GM21447 (cell line): ENCODE measurements around the gene PAF1.

Experiments used
- ATAC-seq: cut with Tn5 transposase; IDR thresholded peaks from one replicate; pipeline ENCODE4 v1.9.1; 2021; ENCODE audit not compliant: unreplicated experiment

The PAF1 gene

DNA sequence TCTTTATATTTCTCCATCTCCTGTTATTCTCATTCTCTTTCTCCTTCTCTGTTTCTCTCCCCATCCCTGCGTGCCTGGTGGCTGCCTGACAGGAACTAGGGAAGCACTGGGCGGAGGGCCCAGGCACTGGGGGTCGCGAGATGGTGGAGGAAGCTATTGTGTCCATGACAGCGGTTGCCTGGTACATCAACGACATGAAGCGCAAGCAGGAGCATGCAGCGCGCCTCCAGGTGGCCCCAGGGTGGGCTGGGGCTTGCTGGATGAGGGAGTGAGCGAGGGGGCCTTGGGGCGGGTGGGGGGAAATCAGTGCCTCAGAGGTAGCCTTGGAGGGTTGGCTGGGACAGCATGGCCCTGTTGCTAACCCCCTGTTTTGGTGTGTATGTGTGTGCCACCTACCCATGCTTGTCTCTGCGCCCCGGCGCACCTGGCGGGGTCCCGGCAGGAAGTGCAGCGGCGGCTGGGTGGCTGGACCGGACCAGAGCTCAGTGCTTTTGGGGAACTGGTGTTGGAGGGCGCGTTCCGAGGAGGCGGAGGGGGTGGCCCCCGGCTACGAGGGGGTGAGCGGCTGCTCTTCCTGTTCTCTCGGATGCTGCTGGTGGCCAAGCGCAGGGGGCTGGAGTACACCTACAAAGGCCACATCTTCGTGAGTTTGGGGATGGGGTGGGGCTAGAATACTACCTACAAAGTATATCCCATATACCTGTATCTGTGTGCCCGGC, 26.7 kb upstream of the PAF1 start:
- no peak for ATAC-seq

DNA sequence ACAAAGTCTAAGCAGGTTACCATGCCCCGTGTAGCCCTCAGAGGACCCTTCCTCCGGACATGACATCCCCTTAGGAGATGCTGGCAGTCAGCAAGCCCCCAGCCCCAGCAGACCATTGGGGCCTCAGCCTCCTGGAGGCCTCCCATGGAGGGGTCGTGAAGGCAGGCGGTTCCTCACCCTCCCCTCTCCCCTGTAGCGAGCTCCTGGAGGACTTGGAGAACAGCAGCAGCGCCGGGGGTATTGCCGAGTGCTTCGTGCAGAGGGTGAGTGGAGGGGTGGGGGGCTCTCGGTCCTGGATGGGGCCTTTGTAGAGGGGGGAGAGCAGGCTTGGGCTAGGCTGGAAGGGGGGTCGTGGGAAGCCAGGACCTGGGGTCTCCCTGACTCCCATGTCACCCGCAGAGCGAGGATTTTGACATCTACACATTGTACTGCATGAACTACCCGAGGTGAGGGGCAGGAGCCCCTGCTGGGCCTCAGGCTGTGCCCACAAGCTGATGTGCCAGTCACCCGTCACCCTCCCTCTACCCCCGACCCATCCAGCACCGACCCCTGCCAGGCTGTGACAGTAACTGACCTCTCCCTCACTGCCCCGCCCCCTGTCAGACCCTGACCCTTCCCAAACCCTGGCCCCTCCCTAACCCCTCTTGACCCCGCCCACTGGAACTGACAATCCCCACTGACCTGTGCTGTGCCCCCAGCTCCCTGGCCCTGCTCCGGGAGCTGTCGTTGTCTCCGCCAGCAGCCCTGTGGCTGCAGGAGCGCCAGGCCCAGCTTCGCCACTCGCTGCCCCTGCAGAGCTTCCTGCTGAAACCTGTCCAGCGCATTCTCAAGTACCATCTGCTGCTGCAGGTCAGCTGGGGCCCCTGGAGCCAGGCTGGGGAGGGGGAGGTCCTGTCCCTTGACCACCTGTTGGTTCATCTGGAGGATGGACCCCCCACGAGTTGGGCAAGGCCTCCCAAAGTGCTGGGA, 25.5 kb upstream of the PAF1 start:
- no peak for ATAC-seq

DNA sequence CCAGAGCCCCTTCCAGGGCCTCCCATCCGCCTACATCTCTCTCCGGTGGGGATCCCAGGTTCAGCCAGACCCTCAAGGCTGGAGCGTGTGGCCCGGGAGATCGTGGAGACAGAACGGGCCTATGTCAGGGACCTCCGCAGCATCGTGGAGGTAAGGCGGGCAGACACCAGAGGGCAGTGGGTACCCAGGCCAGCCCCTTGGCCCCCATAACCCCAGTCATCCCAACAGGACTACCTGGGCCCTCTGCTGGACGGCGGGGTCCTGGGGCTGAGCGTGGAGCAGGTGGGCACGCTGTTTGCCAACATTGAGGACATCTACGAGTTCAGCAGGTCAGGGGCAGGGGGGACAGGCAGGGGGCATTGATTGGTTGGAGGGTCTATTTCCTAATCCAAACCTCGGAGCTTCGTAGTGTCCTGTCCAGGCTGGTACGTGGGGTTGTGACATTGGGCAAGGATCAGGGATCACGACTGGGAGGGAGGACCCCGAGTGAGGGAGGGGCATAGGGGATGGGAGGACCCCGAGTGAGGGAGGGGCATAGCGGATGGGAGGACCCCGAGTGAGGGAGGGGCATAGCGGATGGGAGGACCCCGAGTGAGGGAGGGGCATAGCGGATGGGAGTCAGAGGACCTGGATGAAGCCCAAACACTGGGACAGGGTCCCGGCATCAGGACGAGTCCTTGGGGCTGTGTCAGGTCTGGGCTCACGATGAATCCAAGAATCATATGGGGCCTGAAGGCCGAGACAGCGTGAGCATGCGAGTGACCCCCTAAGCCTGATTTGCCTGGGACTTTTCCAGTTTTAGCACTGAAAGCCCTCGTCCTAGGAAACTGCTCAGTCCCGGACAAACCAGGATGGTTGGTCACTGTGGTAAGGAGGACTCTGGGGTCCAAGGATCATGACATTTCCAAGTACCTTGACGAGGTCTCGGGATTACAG, 24.5 kb upstream of the PAF1 start:
- no peak for ATAC-seq

- no peak for ATAC-seq
Measured at GRCh38 chr19:39413911-39414608, 23.2 kb upstream of the PAF1 start.

GRCh38 chr19:39413272-39413910, 22.5 kb upstream of the PAF1 start:
- no peak for ATAC-seq

DNA sequence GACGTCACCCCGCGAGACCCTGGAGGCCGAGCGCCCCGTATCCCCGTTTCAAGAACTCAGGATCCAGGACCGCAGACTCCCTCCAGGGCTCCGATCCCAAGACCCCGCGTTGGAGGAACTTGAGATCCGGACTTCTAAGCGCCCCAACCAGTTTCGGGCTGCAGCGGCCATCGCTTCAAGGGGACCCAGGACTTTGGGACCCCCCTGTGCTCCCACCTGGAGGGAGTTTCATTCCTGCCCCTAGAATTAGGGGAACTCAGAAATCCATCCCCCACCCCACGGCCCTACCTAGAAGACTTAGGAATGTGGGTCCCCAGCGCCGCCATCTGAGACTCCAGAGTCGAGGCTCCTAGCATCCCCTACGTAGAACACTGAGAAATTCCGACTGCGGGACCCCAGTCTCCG, 22.0 kb upstream of the PAF1 start:
- ATAC-seq = no peak

DNA sequence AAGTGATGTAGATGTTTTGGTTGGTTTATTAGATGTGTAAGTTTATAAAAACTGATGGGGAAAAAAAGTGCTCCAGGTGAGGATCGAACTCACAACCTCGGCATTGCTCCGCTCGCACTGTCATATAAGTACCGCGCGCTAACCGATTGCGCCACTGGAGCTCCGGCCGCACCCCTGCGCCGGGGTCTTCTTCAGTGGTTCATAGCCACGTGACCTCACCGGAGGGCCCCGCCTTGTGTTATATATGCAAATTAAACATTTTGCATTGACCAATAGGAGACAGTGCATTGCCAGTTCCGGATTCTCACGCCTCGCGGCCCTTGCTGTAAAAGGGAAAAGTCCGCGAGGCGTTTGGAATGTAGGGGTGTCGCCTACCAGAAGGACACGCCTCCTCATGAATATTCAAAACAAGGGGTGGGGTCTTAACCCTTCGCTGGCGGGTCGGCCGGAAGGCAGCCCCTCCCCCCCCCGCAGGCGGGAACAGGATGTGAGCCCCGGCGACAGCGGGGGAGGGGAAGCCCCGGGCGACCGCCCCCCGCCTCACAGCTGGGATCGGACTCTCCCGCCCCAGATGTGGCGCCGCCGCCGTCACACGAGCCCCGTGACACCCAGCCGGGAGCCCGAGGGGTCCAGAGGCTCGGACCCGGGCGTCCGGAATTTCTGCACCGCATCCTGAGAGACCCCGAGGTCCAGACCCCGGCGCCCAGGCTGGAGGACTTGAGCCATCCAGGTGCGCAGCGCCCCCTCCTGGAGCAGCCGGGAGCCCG, 21.4 kb upstream of the PAF1 start, which contains the start of gene PLEKHG2:
PLEKHG2 (plus strand) TSS at position 570 of the 767 bp plus-strand sequence. CDS start 1,418 bp downstream, outside the sequence.
- peak; percentile 48 for ATAC-seq

DNA sequence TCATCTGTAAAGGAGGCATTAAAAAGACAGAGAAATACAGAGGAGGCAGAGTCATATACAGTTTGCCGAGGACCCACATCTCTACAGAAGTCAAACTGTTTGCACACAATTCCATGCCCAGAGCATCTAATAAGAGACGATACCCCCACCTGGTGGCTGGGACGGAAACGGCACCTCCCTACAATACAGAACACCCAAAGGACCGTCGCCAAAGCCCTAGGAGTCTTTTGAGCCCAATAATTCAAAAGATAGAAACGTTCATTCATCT, 20.9 kb upstream of the PAF1 start:
- ATAC-seq = peak; percentile 17

DNA sequence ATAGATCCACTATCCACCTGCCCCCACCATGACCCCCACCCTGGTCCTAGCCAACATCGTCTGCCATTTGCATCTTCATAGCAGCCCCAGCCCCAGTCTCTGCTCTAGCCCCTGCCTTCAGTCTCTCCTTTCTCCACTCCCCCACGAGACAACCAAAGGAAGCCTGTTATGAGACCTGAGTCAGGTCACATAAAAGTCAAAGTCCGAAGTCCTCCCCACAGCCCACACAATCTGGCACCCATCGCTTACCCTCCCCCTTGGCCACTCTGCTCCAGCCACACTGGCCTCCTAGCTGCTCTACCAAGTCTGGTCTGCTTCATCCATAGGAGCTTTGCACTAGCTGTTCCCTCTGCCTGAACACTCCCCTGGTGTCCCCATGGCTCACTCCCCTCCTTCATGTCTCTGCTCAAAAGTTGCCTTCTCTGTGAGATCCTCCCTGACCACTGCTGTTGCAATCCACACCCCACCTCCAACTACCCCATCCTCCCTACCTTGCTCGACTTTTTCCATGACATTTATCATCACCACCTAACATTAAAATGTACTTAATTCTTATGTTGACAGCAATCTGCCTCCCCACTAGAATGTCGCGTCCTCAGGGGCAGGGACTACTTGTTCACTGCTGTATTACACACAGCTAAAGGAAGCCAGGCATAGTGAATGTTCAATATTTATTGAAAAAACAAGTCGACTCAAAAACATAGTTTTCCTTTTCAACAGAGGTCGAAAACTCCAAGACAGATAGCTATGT, 20.4 kb upstream of the PAF1 start:
- ATAC-seq = no peak

- ATAC-seq = no peak
Measured at GRCh38 chr19:39410831-39411080, 19.9 kb upstream of the PAF1 start.

DNA sequence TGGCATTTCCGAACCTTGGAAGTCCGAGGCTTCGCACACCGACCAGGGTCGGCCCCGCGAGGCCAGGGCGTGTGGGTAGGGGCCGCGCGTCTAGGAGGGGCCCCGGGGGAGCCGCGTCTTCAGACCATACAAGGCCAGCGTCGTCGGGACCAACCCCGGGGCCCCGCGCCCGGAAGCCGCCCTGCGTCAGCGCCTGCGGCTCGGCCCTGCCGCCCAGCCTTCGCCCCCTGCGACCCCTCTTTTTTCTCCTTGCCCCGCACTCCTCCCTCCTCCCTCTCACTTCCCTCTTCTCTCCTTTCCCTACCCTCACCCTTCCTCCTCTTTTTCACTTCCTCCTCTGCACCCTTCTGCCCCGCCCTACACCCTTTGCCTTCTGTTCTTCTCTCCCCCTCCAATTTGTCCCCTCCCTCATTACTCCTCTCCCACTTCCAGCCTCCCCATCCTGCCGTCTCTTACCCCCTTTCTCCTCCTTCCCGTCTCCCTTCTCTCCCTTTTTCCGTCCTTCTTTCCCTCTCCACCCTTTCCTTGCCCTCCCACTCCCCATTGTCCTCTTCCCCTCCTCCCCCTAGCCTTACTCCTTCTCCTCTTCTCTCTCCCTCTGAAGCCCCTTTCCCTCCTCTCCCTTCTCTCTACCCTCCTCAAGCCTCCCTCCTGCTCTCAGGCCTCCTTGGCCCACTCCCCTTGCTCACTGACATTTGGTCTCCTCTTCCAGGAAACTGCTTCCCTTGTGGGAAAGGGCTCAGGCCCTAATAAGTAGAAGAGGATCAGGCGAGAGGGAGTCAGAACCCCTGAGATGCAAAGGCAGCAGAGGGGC, 19.3 kb upstream of the PAF1 start:
- ATAC-seq = no peak

GRCh38 chr19:39409208-39410016, 18.5 kb upstream of the PAF1 start:
- no peak for ATAC-seq

GRCh38 chr19:39408392-39409207, 17.7 kb upstream of the PAF1 start:
- no peak for ATAC-seq

GRCh38 chr19:39407660-39408391, 16.9 kb upstream of the PAF1 start:
- ATAC-seq = no peak

DNA sequence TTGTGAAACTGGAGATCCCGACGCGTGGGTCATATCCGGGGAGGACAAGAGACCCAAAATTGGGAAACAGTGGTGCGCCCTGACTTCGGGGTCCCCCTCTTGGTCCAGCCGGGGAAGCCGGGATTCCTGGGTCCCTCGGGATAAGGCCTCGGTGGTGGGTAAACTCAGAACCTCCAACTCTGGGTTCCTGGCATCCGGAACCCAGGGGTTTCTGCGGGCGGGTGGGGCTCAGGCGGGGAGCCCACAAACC, 16.4 kb upstream of the PAF1 start:
- no peak for ATAC-seq
